Natural killer cell (primary cell): ENCODE measurements around the gene ADA. TPM values are rescaled to one million over a fixed set of nuclear protein-coding genes. Genes with fewer than 3 reads are reported as not detected.
A peak's percentile ranks its signal among the peaks of the same experiment; 100 is the strongest.
"Not testable (repeated sequence)": the region's sequence is repeated elsewhere in the genome, so short reads cannot be mapped to it uniquely, and the experiment has no call there.

Experiments
- ATAC-seq, 3 donors: fragments of 150-1000 bp in 2 of 3; fragments of 200-7000 bp in 1 of 3; cut with Tn5 transposase; 1 replicate in 1 of 3; 2 replicates in 2 of 3; pipeline ENCODE4 v1.10.0; 2021; ENCODE audit warnings: mild to moderate bottlenecking in 2 of 3, moderate library complexity in 2 of 3
- DNase-seq, 2 donors: peaks; one replicate each; pipeline versions ENCODE4 v3.0.0 to v3.0.0-alpha.2; 2013 to 2021; ENCODE audit warnings: mixed read lengths in 1 of 2
- H3K27ac ChIP-seq: one replicate; pipeline ENCODE4 v1.5.1; 2013; ENCODE audit warnings: mild to moderate bottlenecking, low read length
- H3K27me3 ChIP-seq: one replicate; pipeline ENCODE4 v1.6.1; 2013; ENCODE audit warnings: low read length; ENCODE audit not compliant: control insufficient read depth, insufficient read depth
- H3K36me3 ChIP-seq: one replicate; pipeline ENCODE4 v1.6.1; 2013; ENCODE audit warnings: low read length; ENCODE audit not compliant: control insufficient read depth, insufficient read depth
- H3K4me1 ChIP-seq: one replicate; pipeline ENCODE4 v1.6.1; 2013; ENCODE audit warnings: low read length; ENCODE audit not compliant: control insufficient read depth, insufficient read depth
- H3K4me3 ChIP-seq: one replicate; pipeline ENCODE4 v1.5.1; 2013; ENCODE audit warnings: low read length
- H3K9me3 ChIP-seq: one replicate; pipeline ENCODE4 v1.6.1; 2013; ENCODE audit warnings: low read length; ENCODE audit not compliant: control insufficient read depth, insufficient read depth
- H3K27ac Mint-ChIP-seq, 2 donors: one replicate each; pipeline ENCODE4 v1.8.0; 2022; ENCODE audit warnings: mild to moderate bottlenecking in 2 of 2, mixed read lengths in 2 of 2, moderate library complexity in 1 of 2
- H3K27me3 Mint-ChIP-seq, 2 donors: one replicate each; pipeline ENCODE4 v1.8.0; 2022; ENCODE audit warnings: low read depth in 2 of 2, mixed read lengths in 2 of 2
- H3K36me3 Mint-ChIP-seq: one replicate; pipeline ENCODE4 v1.8.0; 2022; ENCODE audit warnings: mixed read lengths
- H3K4me1 Mint-ChIP-seq, 2 donors: one replicate each; pipeline ENCODE4 v1.8.0; 2022; ENCODE audit warnings: mixed read lengths in 2 of 2
- H3K4me3 Mint-ChIP-seq: one replicate; pipeline ENCODE4 v1.8.0; 2022; ENCODE audit warnings: mild to moderate bottlenecking, moderate library complexity, mixed read lengths
- H3K9me3 Mint-ChIP-seq, 2 donors: one replicate each; pipeline ENCODE4 v1.8.0; 2022; ENCODE audit warnings: mixed read lengths in 2 of 2
- WGBS: methylation state at CpG from one replicate; pipeline ENCODE4 v1.1.7; 2013; ENCODE audit warnings: missing lambda C conversion rate; ENCODE audit not compliant: insufficient coverage; 5-methylcytosine and 5-hydroxymethylcytosine counted together
- intact Hi-C: fragments of 100-400 bp; cut with micrococcal nuclease; formaldehyde crosslinking; loops from one replicate; pipeline ENCODE4 v1.14.2; 2022
- total RNA-seq, 4 donors: library from RNA; stranded (reverse); fragments of 120-200 nt in 1 of 4; gene quantifications; one replicate each; pipeline versions ENCODE4 v1.2.3 to v1.2.4, GENCODE V29; 2013 to 2022
- TF ChIP-seq, protein P1 (sequence below): fragments of 200-600 bp; IDR thresholded peaks from one replicate; pipeline ENCODE4 v1.8.0; 2022; ENCODE audit warnings: antibody characterized with exemption

The ADA gene
- total RNA-seq, 3 donors from 2014 or later (not counting 1 experiment from before 2014, with no cell fraction given) = 71.7 to 94.2 (median 73.9) TPM

DNA sequence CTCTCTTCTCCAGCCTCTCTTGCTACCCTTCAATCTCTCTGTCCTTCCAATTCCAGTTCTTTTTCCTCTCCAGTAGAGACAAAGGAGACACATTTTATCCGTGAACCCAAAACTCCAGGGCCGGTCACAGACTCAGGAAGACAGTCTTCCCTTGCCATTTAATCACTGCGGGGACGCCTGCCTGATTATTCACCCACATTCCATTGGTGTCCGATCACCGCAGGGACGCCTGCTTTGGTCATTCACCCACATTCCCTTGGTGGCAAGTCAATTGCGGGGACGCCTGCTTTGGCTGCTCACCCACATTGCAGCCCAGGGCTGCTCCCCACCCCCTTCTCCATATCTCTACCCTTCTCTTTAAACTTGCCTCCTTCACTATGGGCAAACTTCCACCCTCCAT lies 19.4 kb upstream of the ADA start:
- H3K9me3 ChIP-seq, H3K4me3 ChIP-seq, intact Hi-C loops, H3K27me3 Mint-ChIP-seq, H3K4me3 Mint-ChIP-seq, H3K36me3 Mint-ChIP-seq, ATAC-seq, H3K4me1 Mint-ChIP-seq, H3K27ac ChIP-seq, H3K27me3 ChIP-seq, H3K9me3 Mint-ChIP-seq, H3K36me3 ChIP-seq, H3K27ac Mint-ChIP-seq, DNase-seq: not testable (repeated sequence)
- 94% methylated on average over 9 of the region's 9 CpGs for WGBS
- peaks cover 29% of the 10 kb centered on the region for H3K4me1 ChIP-seq

DNA sequence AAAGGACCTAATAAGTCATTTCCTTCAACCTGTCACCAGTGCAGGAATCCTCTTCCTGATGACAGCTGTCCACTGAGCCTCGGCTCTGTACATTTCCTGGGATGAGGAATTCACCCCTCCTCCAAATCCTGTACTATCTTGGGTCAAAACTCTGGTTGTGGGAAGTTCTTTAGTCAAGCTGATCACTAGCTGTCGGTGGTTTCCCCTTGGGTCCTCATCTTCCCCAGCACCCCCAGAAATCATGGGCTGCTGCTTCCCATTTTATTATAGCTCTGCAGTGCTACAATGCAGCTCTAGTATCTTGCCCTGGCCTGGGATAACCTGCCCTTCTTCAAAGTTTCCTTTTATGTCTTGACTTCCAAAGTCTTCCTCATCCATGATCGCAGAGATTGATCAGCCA lies 14.6 kb upstream of the ADA start:
- intact Hi-C loops = no loop called here
- H3K27me3 Mint-ChIP-seq = no peaks in the 10 kb centered on the region
- no peak overlapping the region for H3K27ac Mint-ChIP-seq
- no peak overlapping the region for H3K4me3 Mint-ChIP-seq
- H3K4me3 ChIP-seq = no peak overlapping the region
- H3K27me3 ChIP-seq = no peaks in the 10 kb centered on the region
- ATAC-seq (no peak), DNase-seq (peak in 1 of 2 donors; percentile 2)
- peaks cover 0 to 6% of the 10 kb centered on the region in 2 donors for H3K4me1 Mint-ChIP-seq
- no peaks in the 10 kb centered on the region for H3K9me3 Mint-ChIP-seq
- no peaks in the 10 kb centered on the region for H3K36me3 Mint-ChIP-seq
- H3K27ac ChIP-seq = no peak overlapping the region
- 75% methylated on average over 3 of the region's 3 CpGs for WGBS
- H3K4me1 ChIP-seq = peaks cover 11% of the 10 kb centered on the region
- no peaks in the 10 kb centered on the region for H3K36me3 ChIP-seq
- TF ChIP-seq, protein P1, sequence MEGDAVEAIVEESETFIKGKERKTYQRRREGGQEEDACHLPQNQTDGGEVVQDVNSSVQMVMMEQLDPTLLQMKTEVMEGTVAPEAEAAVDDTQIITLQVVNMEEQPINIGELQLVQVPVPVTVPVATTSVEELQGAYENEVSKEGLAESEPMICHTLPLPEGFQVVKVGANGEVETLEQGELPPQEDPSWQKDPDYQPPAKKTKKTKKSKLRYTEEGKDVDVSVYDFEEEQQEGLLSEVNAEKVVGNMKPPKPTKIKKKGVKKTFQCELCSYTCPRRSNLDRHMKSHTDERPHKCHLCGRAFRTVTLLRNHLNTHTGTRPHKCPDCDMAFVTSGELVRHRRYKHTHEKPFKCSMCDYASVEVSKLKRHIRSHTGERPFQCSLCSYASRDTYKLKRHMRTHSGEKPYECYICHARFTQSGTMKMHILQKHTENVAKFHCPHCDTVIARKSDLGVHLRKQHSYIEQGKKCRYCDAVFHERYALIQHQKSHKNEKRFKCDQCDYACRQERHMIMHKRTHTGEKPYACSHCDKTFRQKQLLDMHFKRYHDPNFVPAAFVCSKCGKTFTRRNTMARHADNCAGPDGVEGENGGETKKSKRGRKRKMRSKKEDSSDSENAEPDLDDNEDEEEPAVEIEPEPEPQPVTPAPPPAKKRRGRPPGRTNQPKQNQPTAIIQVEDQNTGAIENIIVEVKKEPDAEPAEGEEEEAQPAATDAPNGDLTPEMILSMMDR = no peak
- H3K9me3 ChIP-seq = no peaks in the 10 kb centered on the region

DNA sequence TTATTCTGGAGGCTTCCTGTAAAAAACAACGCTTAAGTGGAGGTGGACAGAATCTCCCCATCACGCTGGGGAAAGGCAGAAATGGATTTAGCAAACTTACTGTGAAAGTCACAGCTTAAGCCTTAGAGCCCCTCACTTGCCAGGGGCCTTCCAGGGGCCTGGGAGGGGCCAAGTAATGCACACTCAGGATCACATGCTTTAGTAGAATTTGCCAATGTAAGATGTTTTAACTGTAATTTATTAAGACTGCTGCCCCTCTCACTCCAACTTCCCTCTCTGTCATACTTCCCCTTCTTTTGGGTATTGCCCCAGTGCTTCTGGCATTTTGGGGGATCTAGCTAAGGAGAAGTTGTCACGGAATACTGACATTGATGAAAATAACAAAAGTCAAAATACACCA lies 12.6 kb upstream of the ADA start:
- H3K27me3 Mint-ChIP-seq = no peaks in the 10 kb centered on the region
- no peaks in the 10 kb centered on the region for H3K9me3 Mint-ChIP-seq
- no peaks in the 10 kb centered on the region for H3K36me3 ChIP-seq
- H3K4me1 ChIP-seq = no peaks in the 10 kb centered on the region
- intact Hi-C loops = no loop called here
- H3K4me3 ChIP-seq = no peak overlapping the region
- TF ChIP-seq, protein P1 = no peak
- H3K27me3 ChIP-seq = no peaks in the 10 kb centered on the region
- DNase-seq (no peak), ATAC-seq (no peak)
- no peak overlapping the region for H3K4me3 Mint-ChIP-seq
- no peaks in the 10 kb centered on the region for H3K9me3 ChIP-seq
- no peaks in the 10 kb centered on the region for H3K36me3 Mint-ChIP-seq
- 49% methylated on average over 2 of the region's 3 CpGs for WGBS
- H3K4me1 Mint-ChIP-seq = peaks cover 0 to 1% of the 10 kb centered on the region in 2 donors
- no peak overlapping the region for H3K27ac ChIP-seq
- H3K27ac Mint-ChIP-seq = no peak overlapping the region

DNA sequence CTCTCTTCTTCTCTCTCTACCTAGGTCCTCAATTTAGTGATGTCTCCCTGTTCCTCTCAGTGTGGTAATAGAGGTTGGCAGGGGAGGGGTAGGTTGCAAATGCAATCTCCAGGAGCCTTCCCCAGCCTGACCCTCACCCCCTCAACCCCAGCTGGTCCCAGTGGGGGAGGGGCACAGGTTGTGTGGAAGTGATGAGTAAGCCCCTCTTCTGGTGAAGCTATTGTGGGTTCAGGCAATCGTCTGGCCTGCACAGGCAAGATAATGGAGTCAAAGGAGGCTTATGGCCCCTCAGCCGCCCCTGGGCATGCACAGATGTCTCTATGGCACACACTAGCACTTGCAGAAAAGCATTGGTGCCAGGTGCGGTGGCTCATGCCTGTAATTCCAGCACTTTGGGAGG lies 10.8 kb upstream of the ADA start:
- Mint-ChIP-seq H3K9me3 (no peaks in the 10 kb centered on the region), H3K4me3 (no peak overlapping the region), H3K27ac (no peak overlapping the region), H3K27me3 (no peaks in the 10 kb centered on the region), H3K36me3 (no peaks in the 10 kb centered on the region), H3K4me1 (no peaks in the 10 kb centered on the region)
- DNase-seq (no peak), ATAC-seq (no peak)
- Histone ChIP-seq H3K4me1 (no peaks in the 10 kb centered on the region), H3K4me3 (no peak overlapping the region), H3K9me3 (no peaks in the 10 kb centered on the region), H3K36me3 (peaks cover 2% of the 10 kb centered on the region), H3K27ac (no peak overlapping the region), H3K27me3 (no peaks in the 10 kb centered on the region)
- TF ChIP-seq, protein P1 = no peak
- WGBS = 51% methylated on average over 3 of the region's 3 CpGs
- intact Hi-C loops = no loop called here
